ENCODE data around the gene CAND2.
A peak's percentile ranks its signal among the peaks of the same experiment; 100 is the strongest.

The CAND2 gene

DNA sequence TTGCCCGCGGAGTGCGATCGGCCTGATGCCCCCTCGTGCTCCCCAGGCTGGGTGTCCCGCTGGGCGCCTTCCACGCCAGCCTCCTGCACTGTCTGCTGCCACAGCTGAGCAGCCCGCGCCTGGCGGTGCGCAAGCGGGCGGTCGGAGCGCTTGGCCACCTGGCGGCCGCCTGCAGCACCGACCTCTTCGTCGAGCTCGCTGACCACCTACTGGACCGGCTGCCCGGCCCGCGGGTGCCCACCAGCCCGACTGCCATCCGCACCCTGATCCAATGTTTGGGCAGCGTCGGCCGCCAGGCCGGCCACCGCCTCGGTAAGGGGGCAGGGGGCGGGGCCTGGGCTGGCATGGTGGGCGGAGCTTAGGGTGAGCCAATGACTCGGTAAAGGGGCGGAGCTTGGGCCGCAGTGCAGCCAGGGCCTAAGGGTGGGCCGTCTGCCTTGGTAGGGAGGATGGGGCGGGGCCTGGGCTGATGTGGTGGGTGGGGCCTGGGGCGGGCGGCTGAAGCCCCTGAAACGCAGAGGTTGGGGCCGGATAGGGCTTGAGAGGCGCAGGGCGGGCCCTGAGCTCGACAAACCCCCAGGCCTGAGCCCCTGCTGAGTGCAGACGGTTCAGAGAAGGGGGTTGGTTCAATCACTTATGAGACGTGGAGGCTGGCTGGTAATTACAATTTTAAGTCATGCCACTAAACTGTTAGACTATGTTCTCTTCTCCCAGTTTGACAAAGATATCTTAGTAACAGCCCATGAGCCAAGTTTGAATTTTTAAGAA, 13.7 kb downstream of the CAND2 start:
- peak overlapping the region; percentile 51 for H3K4me3 ChIP-seq (ENCODE audit: low read depth, low read length)
- TF ChIP-seq, protein P1, sequence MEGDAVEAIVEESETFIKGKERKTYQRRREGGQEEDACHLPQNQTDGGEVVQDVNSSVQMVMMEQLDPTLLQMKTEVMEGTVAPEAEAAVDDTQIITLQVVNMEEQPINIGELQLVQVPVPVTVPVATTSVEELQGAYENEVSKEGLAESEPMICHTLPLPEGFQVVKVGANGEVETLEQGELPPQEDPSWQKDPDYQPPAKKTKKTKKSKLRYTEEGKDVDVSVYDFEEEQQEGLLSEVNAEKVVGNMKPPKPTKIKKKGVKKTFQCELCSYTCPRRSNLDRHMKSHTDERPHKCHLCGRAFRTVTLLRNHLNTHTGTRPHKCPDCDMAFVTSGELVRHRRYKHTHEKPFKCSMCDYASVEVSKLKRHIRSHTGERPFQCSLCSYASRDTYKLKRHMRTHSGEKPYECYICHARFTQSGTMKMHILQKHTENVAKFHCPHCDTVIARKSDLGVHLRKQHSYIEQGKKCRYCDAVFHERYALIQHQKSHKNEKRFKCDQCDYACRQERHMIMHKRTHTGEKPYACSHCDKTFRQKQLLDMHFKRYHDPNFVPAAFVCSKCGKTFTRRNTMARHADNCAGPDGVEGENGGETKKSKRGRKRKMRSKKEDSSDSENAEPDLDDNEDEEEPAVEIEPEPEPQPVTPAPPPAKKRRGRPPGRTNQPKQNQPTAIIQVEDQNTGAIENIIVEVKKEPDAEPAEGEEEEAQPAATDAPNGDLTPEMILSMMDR (IDR thresholded peaks at IDR 0.05; ENCODE audit: low read depth, low read length, missing control alignments), result peak; percentile 84
- in situ Hi-C loops (cut with HindIII; ENCODE audit: low sequenced_read_pairs), result no loop called here

DNA sequence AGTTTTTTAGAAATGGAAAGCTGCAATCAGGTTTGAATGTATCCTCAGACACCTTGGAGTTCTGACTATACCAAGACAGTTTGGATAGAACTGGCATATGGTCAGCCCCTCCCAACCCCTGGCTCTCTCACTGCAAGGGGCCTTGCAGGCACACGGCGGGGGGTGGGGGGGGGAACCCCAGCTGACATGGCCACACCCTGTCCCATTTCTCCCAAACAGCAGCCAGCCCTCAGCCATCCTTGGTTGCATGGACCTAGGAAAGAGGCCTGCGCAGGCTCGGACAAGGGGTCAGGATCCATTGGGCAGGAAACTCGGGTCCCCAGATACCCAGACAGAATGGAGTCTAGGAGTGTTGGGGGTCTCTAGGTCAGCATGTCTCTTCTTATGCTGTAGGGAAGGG, 14.5 kb downstream of the CAND2 start:
- TF ChIP-seq, protein P1 (IDR thresholded peaks at IDR 0.05; ENCODE audit: low read depth, low read length, missing control alignments), result no peak
- no peak for DNase-seq (ENCODE audit: low read depth)
- in situ Hi-C loops (cut with HindIII; ENCODE audit: low sequenced_read_pairs), result no loop called here
- H3K4me3 ChIP-seq (ENCODE audit: low read depth, low read length), result no peak overlapping the region

More for the DNA sequence above, 13.7 kb downstream of the CAND2 start:
- peak; percentile 62 for DNase-seq (ENCODE audit: low read depth)

DNA sequence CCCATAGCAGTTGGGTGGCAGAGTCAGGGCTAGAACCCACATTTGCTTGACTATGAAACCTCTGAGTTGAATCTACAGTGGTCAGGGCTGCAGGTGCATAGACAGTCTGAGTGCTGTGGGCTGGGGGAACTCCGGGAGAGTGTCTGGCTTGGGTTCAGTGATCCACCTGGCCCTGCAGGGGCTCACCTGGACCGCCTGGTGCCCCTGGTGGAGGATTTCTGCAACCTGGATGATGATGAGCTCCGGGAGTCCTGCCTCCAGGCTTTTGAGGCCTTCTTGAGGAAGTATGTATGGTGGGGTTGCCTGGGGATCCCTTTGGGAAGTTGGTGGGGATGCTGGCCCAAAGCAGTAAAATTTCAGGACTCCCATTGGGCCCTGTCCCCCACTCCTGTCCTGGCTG, 16.3 kb downstream of the CAND2 start:
- in situ Hi-C loops (cut with HindIII; ENCODE audit: low sequenced_read_pairs), result no loop called here
- DNase-seq (ENCODE audit: low read depth), result no peak
- H3K4me3 ChIP-seq (ENCODE audit: low read depth, low read length), result no peak overlapping the region
- TF ChIP-seq, protein P1 (IDR thresholded peaks at IDR 0.05; ENCODE audit: low read depth, low read length, missing control alignments), result no peak

DNA sequence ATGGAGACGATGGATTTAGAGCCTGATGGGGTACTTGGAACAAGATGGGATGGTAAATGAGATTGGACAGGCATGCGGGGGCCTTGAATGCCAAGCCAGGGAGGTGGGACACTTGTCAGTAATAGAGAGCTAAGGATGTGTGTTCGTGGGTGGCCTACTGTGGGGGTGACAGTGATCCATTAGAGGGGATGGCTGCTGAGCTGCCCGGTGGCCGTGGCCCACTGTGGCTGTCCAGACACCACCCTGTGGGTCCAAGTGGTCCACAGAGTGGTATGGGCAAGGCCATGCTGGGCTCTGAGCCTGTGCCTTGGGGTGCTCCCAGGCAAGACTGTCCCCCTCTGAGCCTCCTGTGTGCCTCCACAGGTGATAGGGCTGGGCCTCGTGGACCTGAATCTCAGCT, 17.5 kb downstream of the CAND2 start:
- DNase-seq (ENCODE audit: low read depth), result no peak
- in situ Hi-C loops (cut with HindIII; ENCODE audit: low sequenced_read_pairs), result no loop called here

DNA sequence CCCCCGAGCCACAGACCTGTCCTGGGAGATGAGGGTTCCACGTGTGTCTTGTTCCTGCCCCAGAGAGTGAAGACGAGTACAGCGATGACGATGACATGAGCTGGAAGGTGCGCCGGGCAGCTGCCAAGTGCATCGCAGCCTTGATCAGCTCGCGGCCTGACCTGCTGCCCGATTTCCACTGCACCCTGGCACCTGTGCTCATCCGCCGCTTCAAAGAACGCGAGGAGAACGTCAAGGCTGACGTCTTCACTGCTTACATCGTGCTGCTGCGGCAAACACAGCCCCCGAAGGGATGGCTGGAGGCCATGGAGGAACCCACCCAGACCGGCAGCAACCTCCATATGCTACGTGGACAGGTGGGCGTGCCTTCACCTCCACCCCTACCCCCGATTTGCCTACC, 18.6 kb downstream of the CAND2 start:
- no peak for DNase-seq (ENCODE audit: low read depth)
- H3K4me3 ChIP-seq (ENCODE audit: low read depth, low read length), result no peak overlapping the region
- in situ Hi-C loops (cut with HindIII; ENCODE audit: low sequenced_read_pairs), result no loop called here
- TF ChIP-seq, protein P1 (IDR thresholded peaks at IDR 0.05; ENCODE audit: low read depth, low read length, missing control alignments), result no peak

More for the DNA sequence above, 17.5 kb downstream of the CAND2 start:
- H3K4me3 ChIP-seq (ENCODE audit: low read depth, low read length), result no peak overlapping the region
- TF ChIP-seq, protein P1 (IDR thresholded peaks at IDR 0.05; ENCODE audit: low read depth, low read length, missing control alignments), result no peak

DNA sequence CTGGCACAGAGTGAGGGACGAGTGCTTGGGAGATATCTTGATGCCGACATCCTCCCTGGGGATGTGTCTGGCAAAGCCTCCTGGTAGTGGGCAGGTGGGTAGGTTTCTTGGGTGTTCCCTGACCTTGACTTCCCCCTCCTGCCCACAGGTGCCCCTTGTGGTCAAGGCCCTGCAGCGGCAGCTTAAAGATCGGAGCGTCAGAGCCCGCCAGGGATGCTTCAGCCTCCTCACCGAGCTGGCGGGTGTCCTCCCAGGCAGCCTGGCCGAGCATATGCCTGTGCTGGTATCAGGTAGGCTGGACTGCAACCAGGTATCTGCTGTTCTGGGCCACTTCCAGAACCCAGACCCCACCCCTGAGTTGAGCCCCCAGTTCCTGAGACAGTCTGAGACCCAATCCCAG, 19.2 kb downstream of the CAND2 start:
- H3K4me3 ChIP-seq (ENCODE audit: low read depth, low read length), result no peak overlapping the region
- TF ChIP-seq, protein P1 (IDR thresholded peaks at IDR 0.05; ENCODE audit: low read depth, low read length, missing control alignments), result no peak
- in situ Hi-C loops (cut with HindIII; ENCODE audit: low sequenced_read_pairs), result no loop called here
- DNase-seq (ENCODE audit: low read depth), result no peak

All from astrocyte of the cerebellum (primary cell).